ENCODE results near the gene UGT1A6.
"Not testable (repeated sequence)": the region's sequence is repeated elsewhere in the genome, so short reads cannot be mapped to it uniquely, and the experiment has no call there.

The UGT1A6 gene

GRCh38 chr2:233688341-233688740 lies 4.3 kb upstream of the UGT1A6 start:
- no peak for DNase-seq

GRCh38 chr2:233689031-233689430 lies 3.7 kb upstream of the UGT1A6 start:
- DNase-seq = no peak

- no peak for DNase-seq
Measured at GRCh38 chr2:233689501-233689900, 3.2 kb upstream of the UGT1A6 start.

- no peak for DNase-seq
Measured at GRCh38 chr2:233690444-233690843, 2.2 kb upstream of the UGT1A6 start.

GRCh38 chr2:233691443-233692433 lies 952 bp upstream of the UGT1A6 start:
- no peak for DNase-seq

GRCh38 chr2:233693963-233694362 lies 1.3 kb downstream of the UGT1A6 start:
- DNase-seq = no peak

GRCh38 chr2:233698740-233699139 lies 6.0 kb downstream of the UGT1A6 start:
- DNase-seq = no peak

GRCh38 chr2:233699424-233700027 lies 6.8 kb downstream of the UGT1A6 start:
- no peak for DNase-seq

- no peak for DNase-seq
Measured at GRCh38 chr2:233700028-233700635, 7.4 kb downstream of the UGT1A6 start.

GRCh38 chr2:233700842-233701241 lies 8.2 kb downstream of the UGT1A6 start:
- DNase-seq = not testable (repeated sequence)

GRCh38 chr2:233702238-233702637 lies 9.5 kb downstream of the UGT1A6 start:
- DNase-seq = no peak

GRCh38 chr2:233705911-233706506 lies 13.3 kb downstream of the UGT1A6 start:
- DNase-seq = no peak

- no peak for DNase-seq
Measured at GRCh38 chr2:233706720-233707119, 14.0 kb downstream of the UGT1A6 start.

- no peak for DNase-seq
Measured at GRCh38 chr2:233707940-233708644, 15.4 kb downstream of the UGT1A6 start.

- DNase-seq = no peak
Measured at GRCh38 chr2:233708942-233709341, 16.3 kb downstream of the UGT1A6 start.

- DNase-seq = peak; percentile 67
Measured at GRCh38 chr2:233711312-233712008, 18.8 kb downstream of the UGT1A6 start.

- DNase-seq = no peak
Measured at GRCh38 chr2:233712611-233713261, 20.0 kb downstream of the UGT1A6 start, which contains the start of gene UGT1A5. UGT1A5 (plus strand) TSS chr2:233712907; CDS start chr2:233712992, 85 bp downstream.

- no peak for DNase-seq
Measured at GRCh38 chr2:233713262-233713615, 20.5 kb downstream of the UGT1A6 start.

- no peak for DNase-seq
Measured at GRCh38 chr2:233714121-233714520, 21.4 kb downstream of the UGT1A6 start.

- no peak for DNase-seq
Measured at GRCh38 chr2:233718552-233718951, 25.9 kb downstream of the UGT1A6 start, which contains the start of gene UGT1A4. UGT1A4 (plus strand) TSS chr2:233718736; CDS start chr2:233718821, 85 bp downstream.

- DNase-seq = no peak
Measured at GRCh38 chr2:233728723-233729301, 36.1 kb downstream of the UGT1A6 start, which contains the start of gene UGT1A3. UGT1A3 (plus strand) TSS chr2:233729042; CDS start chr2:233729127, 85 bp downstream.
